Uterus (tissue), 4 donors: ENCODE data around the gene DTNBP1. TPM values are rescaled to one million over a fixed set of nuclear protein-coding genes. Genes with fewer than 3 reads are reported as not detected.

Experiments used
- DNase-seq, 2 donors: peaks; one replicate each; pipeline ENCODE4 v3.0.0-alpha.2; 2019 to 2020
- H3K27ac ChIP-seq, 2 donors: fragments of 200-600 bp; sonication (generic); 1 replicate in 1 of 2; 2 replicates in 1 of 2; pipeline ENCODE4 v1.5.1; 2016 to 2018
- H3K27me3 ChIP-seq, 2 donors: fragments of 200-600 bp; sonication (generic); one replicate each; pipeline ENCODE4 v1.5.1; 2018 to 2019; ENCODE audit warnings: control low read depth in 1 of 2
- H3K36me3 ChIP-seq, 2 donors: fragments of 200-600 bp; sonication (generic); one replicate each; pipeline ENCODE4 v1.5.1; 2019; ENCODE audit warnings: control low read depth in 1 of 2
- H3K4me1 ChIP-seq, 2 donors: fragments of 200-600 bp; sonication (generic); one replicate each; pipeline ENCODE4 v1.5.1; 2018 to 2019; ENCODE audit warnings: control low read depth in 1 of 2
- H3K4me3 ChIP-seq, 2 donors: fragments of 200-600 bp; sonication (generic); 1 replicate in 1 of 2; 2 replicates in 1 of 2; pipeline ENCODE4 v1.5.1; 2018 to 2019; ENCODE audit warnings: mild to moderate bottlenecking in 1 of 2
- H3K9me3 ChIP-seq, 2 donors: fragments of 200-600 bp; sonication (generic); one replicate each; pipeline ENCODE4 v1.5.1; 2019; ENCODE audit warnings: control low read depth in 1 of 2
- CTCF ChIP-seq, 4 experiments: fragments of 200-600 bp in 2 of 4; fragments of 450-650 bp in 2 of 4; sonication (generic) in 2 of 4; IDR thresholded peaks; one replicate each; pipeline ENCODE4 v1.5.1; 2016 to 2019; ENCODE audit warnings: antibody characterized with exemption in 4 of 4, mild to moderate bottlenecking in 2 of 4, moderate library complexity in 1 of 4
- POLR2A ChIP-seq, 2 donors: fragments of 450-650 bp; IDR thresholded peaks; one replicate each; pipeline ENCODE4 v1.6.1; 2016; ENCODE audit warnings: antibody characterized with exemption in 2 of 2, mild to moderate bottlenecking in 1 of 2, moderate library complexity in 1 of 2
- intact Hi-C: fragments of 100-400 bp; cut with DNase I; formaldehyde crosslinking; loops from one replicate; pipeline ENCODE4 v1.15.1; 2023; ENCODE audit warnings: low total_unique reads
- total RNA-seq, 4 donors: library from RNA; depleted of rRNA in 3 of 4; stranded (reverse); fragments of >200 nt in 3 of 4; gene quantifications; one replicate each; pipeline versions ENCODE4 v1.1.0 to v1.2.4, GENCODE V29; 2014 to 2023
- donor health status: DM: yes; HTN: yes; CAD: no.

Gene DTNBP1
- total RNA-seq, 4 donors from 2014 or later = 1.8 to 19.8 (median 9.0) TPM; not detected in 1

GRCh38 chr6:15619330-15619729 is 43.5 kb downstream of the DTNBP1 start:
- Histone ChIP-seq H3K27me3 (no peaks in the 10 kb centered on the region), H3K4me3 (no peak overlapping the region), H3K4me1 (no peaks in the 10 kb centered on the region), H3K27ac (no peak overlapping the region), H3K9me3 (no peaks in the 10 kb centered on the region), H3K36me3 (no peaks in the 10 kb centered on the region)
- TF ChIP-seq CTCF (IDR thresholded peaks at IDR 0.05) (no peak), POLR2A (IDR thresholded peaks at IDR 0.05) (no peak)
- DNase-seq = no peak
- intact Hi-C loops = no loop called here

GRCh38 chr6:15618685-15619084 is 44.1 kb downstream of the DTNBP1 start:
- Histone ChIP-seq H3K4me1 (no peaks in the 10 kb centered on the region), H3K4me3 (no peak overlapping the region), H3K27ac (no peak overlapping the region), H3K9me3 (no peaks in the 10 kb centered on the region), H3K36me3 (no peaks in the 10 kb centered on the region), H3K27me3 (no peaks in the 10 kb centered on the region)
- DNase-seq = no peak
- TF ChIP-seq CTCF (IDR thresholded peaks at IDR 0.05) = no peak
- TF ChIP-seq POLR2A (IDR thresholded peaks at IDR 0.05) = no peak
- intact Hi-C loops = no loop called here

- H3K27me3 ChIP-seq = no peaks in the 10 kb centered on the region
These were observed 46.6 kb downstream of the DTNBP1 start for GRCh38 chr6:15616261-15616660.

GRCh38 chr6:15615802-15616201 is 47.0 kb downstream of the DTNBP1 start:
- Histone ChIP-seq H3K4me3 (no peak overlapping the region), H3K4me1 (no peaks in the 10 kb centered on the region), H3K9me3 (no peaks in the 10 kb centered on the region), H3K27me3 (no peaks in the 10 kb centered on the region), H3K27ac (no peak overlapping the region), H3K36me3 (no peaks in the 10 kb centered on the region)
- TF ChIP-seq POLR2A (IDR thresholded peaks at IDR 0.05) (no peak), CTCF (IDR thresholded peaks at IDR 0.05) (no peak)
- intact Hi-C loops = no loop called here
- no peak for DNase-seq

More at GRCh38 chr6:15616261-15616660, 46.6 kb downstream of the DTNBP1 start:
- Histone ChIP-seq H3K36me3 (no peaks in the 10 kb centered on the region), H3K4me3 (no peak overlapping the region), H3K27ac (no peak overlapping the region), H3K9me3 (no peaks in the 10 kb centered on the region), H3K4me1 (no peaks in the 10 kb centered on the region)
- intact Hi-C loops = no loop called here
- TF ChIP-seq POLR2A (IDR thresholded peaks at IDR 0.05) = no peak
- TF ChIP-seq CTCF (IDR thresholded peaks at IDR 0.05) = no peak
- DNase-seq = no peak

GRCh38 chr6:15614277-15614676 is 48.6 kb downstream of the DTNBP1 start:
- no peak overlapping the region for H3K4me3 ChIP-seq
- H3K9me3 ChIP-seq = no peaks in the 10 kb centered on the region
- TF ChIP-seq CTCF (IDR thresholded peaks at IDR 0.05) = no peak
- TF ChIP-seq POLR2A (IDR thresholded peaks at IDR 0.05) = no peak
- H3K4me1 ChIP-seq = no peaks in the 10 kb centered on the region
- H3K36me3 ChIP-seq = no peaks in the 10 kb centered on the region
- intact Hi-C loops = no loop called here
- no peaks in the 10 kb centered on the region for H3K27me3 ChIP-seq
- no peak overlapping the region for H3K27ac ChIP-seq
- DNase-seq = no peak
